ENCODE data around the gene HSPA6.
"Not testable (repeated sequence)": the region's sequence is repeated elsewhere in the genome, so short reads cannot be mapped to it uniquely, and the experiment has no call there.

The HSPA6 gene

GRCh38 chr1:161571703-161572102 is 47.4 kb downstream of the HSPA6 start:
- DNase-seq: not testable (repeated sequence)

Measured in NCI-H1694 (cell line).